ENCODE data around the gene GLRX3.

The GLRX3 gene

DNA sequence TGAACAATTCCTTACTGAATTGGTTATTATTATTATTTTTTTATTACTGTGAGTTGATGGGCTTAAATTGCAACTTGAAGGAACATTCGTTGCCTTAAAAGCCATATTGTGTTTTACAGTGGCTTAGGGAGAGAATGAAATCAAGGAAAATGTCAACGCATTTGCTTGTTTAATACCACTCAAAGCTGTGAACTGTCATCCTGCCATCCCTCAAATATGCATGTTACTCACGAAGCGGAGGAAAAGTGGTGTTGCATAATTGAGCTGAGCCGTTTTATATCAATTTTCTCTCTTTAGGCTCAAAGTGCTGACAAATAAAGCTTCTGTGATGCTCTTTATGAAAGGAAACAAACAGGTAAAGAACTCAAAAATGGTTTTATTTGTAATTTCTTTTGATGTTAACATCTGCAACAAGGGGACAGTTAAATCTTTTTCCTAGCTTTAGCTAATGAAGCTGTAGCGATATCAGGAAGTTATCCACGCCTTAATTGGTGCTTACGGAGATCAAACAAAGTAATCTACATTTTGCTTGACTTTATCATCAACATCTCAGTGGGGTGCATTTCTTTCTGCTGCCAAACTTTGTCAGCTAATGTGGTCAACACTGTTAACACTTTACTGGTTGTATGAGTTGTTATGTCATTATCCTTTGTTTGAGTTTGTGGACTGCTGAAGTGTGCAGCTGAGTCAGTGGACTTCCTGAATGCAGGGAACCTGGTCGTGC is 33.1 kb downstream of the GLRX3 start (continued):
- TF ChIP-seq ZNF24 (tag by site-specific recombination; IDR thresholded peaks at IDR 0.05) (peak; percentile 91), ZNF776 (tag by site-specific recombination; IDR thresholded peaks at IDR 0.05; ENCODE audit: borderline replicate concordance) (no peak), TRIM28 (IDR thresholded peaks at IDR 0.05; ENCODE audit: borderline replicate concordance, low read length) (peak; percentile 63), ZNF391 (tag by site-specific recombination; IDR thresholded peaks at IDR 0.05; ENCODE audit: borderline replicate concordance, low read depth) (peak; percentile 47; the same call in 1 of the 2 replicates), ZNF133 (tag by site-specific recombination; IDR thresholded peaks at IDR 0.05) (no peak), ZNF221 (tag by site-specific recombination; IDR thresholded peaks at IDR 0.05; ENCODE audit: borderline replicate concordance) (no peak), OVOL3 (tag by site-specific recombination; IDR thresholded peaks at IDR 0.05) (peak; percentile 81), ZNF155 (tag by site-specific recombination; IDR thresholded peaks at IDR 0.05) (no peak), ZFP41 (tag by site-specific recombination; IDR thresholded peaks at IDR 0.05; ENCODE audit: borderline replicate concordance) (no peak), GFI1B (tag by site-specific recombination; IDR thresholded peaks at IDR 0.05) (peak; percentile 38; the same call in 1 of the 2 replicates), ZNF701 (tag by site-specific recombination; IDR thresholded peaks at IDR 0.05) (no peak), ZNF341 (tag by site-specific recombination; IDR thresholded peaks at IDR 0.05; ENCODE audit: low read depth) (no peak), ZNF302 (tag by site-specific recombination; IDR thresholded peaks at IDR 0.05; ENCODE audit: low read depth) (no peak), TCF7L2 (IDR thresholded peaks at IDR 0.05; ENCODE audit: borderline replicate concordance, low read depth, low read length) (peak; percentile 94), SP7 (tag by site-specific recombination; IDR thresholded peaks at IDR 0.05) (peak; percentile 98)
- TF ChIP-seq, protein P1, sequence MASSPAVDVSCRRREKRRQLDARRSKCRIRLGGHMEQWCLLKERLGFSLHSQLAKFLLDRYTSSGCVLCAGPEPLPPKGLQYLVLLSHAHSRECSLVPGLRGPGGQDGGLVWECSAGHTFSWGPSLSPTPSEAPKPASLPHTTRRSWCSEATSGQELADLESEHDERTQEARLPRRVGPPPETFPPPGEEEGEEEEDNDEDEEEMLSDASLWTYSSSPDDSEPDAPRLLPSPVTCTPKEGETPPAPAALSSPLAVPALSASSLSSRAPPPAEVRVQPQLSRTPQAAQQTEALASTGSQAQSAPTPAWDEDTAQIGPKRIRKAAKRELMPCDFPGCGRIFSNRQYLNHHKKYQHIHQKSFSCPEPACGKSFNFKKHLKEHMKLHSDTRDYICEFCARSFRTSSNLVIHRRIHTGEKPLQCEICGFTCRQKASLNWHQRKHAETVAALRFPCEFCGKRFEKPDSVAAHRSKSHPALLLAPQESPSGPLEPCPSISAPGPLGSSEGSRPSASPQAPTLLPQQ (tag by site-specific recombination; IDR thresholded peaks at IDR 0.05): peak; percentile 76
- TF ChIP-seq, protein P2, sequence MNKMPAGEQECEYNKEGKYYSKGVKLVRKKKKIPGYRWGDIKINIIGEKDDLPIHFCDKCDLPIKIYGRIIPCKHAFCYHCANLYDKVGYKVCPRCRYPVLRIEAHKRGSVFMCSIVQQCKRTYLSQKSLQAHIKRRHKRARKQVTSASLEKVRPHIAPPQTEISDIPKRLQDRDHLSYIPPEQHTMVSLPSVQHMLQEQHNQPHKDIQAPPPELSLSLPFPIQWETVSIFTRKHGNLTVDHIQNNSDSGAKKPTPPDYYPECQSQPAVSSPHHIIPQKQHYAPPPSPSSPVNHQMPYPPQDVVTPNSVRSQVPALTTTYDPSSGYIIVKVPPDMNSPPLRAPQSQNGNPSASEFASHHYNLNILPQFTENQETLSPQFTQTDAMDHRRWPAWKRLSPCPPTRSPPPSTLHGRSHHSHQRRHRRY (tag by site-specific recombination; IDR thresholded peaks at IDR 0.05): no peak
- TF ChIP-seq, protein P3, sequence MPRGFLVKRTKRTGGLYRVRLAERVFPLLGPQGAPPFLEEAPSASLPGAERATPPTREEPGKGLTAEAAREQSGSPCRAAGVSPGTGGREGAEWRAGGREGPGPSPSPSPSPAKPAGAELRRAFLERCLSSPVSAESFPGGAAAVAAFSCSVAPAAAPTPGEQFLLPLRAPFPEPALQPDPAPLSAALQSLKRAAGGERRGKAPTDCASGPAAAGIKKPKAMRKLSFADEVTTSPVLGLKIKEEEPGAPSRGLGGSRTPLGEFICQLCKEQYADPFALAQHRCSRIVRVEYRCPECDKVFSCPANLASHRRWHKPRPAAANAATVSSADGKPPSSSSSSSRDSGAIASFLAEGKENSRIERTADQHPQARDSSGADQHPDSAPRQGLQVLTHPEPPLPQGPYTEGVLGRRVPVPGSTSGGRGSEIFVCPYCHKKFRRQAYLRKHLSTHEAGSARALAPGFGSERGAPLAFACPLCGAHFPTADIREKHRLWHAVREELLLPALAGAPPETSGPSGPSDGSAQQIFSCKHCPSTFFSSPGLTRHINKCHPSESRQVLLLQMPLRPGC (tag by site-specific recombination; IDR thresholded peaks at IDR 0.05): peak; percentile 92
- TF ChIP-seq, protein P4, sequence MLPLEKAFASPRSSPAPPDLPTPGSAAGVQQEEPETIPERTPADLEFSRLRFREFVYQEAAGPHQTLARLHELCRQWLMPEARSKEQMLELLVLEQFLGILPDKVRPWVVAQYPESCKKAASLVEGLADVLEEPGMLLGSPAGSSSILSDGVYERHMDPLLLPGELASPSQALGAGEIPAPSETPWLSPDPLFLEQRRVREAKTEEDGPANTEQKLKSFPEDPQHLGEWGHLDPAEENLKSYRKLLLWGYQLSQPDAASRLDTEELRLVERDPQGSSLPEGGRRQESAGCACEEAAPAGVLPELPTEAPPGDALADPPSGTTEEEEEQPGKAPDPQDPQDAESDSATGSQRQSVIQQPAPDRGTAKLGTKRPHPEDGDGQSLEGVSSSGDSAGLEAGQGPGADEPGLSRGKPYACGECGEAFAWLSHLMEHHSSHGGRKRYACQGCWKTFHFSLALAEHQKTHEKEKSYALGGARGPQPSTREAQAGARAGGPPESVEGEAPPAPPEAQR (tag by site-specific recombination; IDR thresholded peaks at IDR 0.05): no peak
- TF ChIP-seq, protein P5, sequence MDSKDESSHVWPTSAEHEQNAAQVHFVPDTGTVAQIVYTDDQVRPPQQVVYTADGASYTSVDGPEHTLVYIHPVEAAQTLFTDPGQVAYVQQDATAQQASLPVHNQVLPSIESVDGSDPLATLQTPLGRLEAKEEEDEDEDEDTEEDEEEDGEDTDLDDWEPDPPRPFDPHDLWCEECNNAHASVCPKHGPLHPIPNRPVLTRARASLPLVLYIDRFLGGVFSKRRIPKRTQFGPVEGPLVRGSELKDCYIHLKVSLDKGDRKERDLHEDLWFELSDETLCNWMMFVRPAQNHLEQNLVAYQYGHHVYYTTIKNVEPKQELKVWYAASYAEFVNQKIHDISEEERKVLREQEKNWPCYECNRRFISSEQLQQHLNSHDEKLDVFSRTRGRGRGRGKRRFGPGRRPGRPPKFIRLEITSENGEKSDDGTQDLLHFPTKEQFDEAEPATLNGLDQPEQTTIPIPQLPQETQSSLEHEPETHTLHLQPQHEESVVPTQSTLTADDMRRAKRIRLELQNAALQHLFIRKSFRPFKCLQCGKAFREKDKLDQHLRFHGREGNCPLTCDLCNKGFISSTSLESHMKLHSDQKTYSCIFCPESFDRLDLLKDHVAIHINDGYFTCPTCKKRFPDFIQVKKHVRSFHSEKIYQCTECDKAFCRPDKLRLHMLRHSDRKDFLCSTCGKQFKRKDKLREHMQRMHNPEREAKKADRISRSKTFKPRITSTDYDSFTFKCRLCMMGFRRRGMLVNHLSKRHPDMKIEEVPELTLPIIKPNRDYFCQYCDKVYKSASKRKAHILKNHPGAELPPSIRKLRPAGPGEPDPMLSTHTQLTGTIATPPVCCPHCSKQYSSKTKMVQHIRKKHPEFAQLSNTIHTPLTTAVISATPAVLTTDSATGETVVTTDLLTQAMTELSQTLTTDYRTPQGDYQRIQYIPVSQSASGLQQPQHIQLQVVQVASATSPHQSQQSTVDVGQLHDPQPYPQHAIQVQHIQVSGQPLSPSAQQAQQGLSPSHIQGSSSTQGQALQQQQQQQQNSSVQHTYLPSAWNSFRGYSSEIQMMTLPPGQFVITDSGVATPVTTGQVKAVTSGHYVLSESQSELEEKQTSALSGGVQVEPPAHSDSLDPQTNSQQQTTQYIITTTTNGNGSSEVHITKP (tag by site-specific recombination; IDR thresholded peaks at IDR 0.05): no peak
- TF ChIP-seq, protein P6, sequence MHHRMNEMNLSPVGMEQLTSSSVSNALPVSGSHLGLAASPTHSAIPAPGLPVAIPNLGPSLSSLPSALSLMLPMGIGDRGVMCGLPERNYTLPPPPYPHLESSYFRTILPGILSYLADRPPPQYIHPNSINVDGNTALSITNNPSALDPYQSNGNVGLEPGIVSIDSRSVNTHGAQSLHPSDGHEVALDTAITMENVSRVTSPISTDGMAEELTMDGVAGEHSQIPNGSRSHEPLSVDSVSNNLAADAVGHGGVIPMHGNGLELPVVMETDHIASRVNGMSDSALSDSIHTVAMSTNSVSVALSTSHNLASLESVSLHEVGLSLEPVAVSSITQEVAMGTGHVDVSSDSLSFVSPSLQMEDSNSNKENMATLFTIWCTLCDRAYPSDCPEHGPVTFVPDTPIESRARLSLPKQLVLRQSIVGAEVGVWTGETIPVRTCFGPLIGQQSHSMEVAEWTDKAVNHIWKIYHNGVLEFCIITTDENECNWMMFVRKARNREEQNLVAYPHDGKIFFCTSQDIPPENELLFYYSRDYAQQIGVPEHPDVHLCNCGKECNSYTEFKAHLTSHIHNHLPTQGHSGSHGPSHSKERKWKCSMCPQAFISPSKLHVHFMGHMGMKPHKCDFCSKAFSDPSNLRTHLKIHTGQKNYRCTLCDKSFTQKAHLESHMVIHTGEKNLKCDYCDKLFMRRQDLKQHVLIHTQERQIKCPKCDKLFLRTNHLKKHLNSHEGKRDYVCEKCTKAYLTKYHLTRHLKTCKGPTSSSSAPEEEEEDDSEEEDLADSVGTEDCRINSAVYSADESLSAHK (tag by site-specific recombination; IDR thresholded peaks at IDR 0.05): peak; percentile 77
